NCI-H446 treated with DMSO at 0.1 percent for 48 hours (cell line): ENCODE measurements around the gene MZT1.

ENCODE experiments used
- DNase-seq: peaks from one replicate; lab custom pipeline; 2025; lab: John Stamatoyannopoulos, UW

Gene MZT1

DNA sequence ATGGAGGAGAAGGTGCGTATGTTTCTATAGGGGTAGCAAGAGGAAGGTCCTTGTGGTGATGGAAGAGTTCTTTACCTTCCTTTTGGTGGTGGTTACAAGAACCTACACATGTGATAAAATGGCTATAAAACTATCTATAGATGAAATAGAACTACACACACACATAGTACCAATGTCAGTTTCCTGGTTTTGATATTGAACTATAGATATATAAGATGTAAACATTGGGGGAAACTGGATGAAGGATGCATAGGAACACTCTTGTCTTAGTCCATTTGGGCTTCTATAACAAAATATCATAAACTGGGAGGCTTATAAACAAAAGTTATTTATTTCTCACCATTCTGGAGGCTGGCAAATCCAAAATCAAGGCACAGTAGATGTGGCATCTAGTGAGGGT, 47.1 kb downstream of the MZT1 start:
- no peak for DNase-seq

DNA sequence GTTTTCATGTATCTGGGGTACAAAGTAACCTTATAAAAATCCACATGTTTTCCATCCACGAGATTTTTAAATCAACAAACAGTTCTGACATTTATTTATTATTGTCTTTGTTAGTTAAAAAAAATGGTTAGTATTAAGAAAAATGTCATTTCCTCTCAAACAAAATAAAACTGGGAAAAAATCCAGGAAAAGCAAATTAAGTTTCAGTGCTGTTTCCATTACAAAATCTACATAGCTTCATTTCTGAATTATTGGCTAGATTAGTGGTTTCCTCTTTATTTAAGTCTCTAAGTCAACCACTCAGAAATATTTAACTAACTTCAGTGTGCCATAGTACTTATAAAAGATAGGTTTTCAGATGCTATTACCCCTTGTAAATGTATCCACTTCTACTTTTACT, 49.1 kb downstream of the MZT1 start:
- DNase-seq, result no peak

DNA sequence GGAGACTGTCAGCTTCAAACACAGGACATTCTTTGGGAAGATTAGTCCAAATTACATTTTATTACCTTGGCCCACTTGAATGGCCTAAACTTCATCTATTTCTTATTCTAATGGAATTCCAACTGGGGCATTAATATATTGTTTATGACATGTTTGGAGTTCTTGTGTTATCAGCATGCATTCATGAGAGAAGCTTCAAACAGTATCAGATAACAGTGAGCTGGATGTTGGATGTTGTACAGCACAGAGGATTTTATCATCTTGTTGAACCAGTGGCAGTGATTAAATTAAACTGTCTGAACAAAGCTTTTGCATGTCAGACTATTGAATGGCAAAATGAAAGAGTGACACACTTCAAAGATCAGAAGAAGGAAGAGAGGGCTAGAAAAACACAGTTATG, 50.0 kb downstream of the MZT1 start:
- no peak for DNase-seq

DNA sequence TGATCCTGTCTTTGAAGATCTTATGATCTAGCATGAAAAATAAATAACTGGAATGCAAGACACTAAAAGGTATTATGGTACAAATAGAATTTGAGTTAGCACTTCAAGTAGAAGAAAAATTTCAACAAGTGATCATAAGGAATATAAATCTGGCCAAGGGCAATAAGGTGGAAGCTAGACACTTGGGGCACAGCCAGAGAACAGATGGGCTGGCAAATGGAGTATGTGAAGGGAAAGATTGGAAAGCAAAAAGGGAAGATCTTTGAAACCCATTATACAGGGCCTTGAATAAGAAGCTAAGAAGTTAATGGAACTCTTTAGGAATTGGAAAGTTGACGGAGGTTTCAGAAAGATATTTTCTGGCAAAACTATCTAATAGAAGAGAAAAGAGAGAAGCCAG, 61.0 kb downstream of the MZT1 start:
- no peak for DNase-seq

- no peak for DNase-seq
Observed at GRCh38 chr13:72662548-72662947, 64.9 kb downstream of the MZT1 start.
